GM23338 (cell line): ENCODE measurements around the gene KRT78. TPM values are rescaled to one million over a fixed set of nuclear protein-coding genes. Genes with fewer than 3 reads are reported as not detected.

Experiments used
- ATAC-seq: fragments of 200-7000 bp; cut with Tn5 transposase; 3 replicates; pipeline ENCODE4 v1.9.1; 2020
- DNase-seq: peaks from one replicate; pipeline ENCODE4 v3.0.0-alpha.2; 2015; ENCODE audit warnings: low spot score
- H2AFZ ChIP-seq: fragments of 200-600 bp; sonication (generic); 2 replicates; pipeline ENCODE4 v1.8.0; 2016; ENCODE audit warnings: antibody characterized with exemption, mild to moderate bottlenecking, moderate library complexity
- H3F3A ChIP-seq: fragments of 200-600 bp; sonication (generic); replicated peaks from 2 replicates; pipeline ENCODE4 v1.8.0; 2017; ENCODE audit warnings: antibody characterized with exemption, mixed run types, low read depth
- H3K27ac ChIP-seq: fragments of 200-600 bp; sonication (generic); 2 replicates; pipeline ENCODE4 v1.6.1; 2016; ENCODE audit warnings: low read depth
- H3K27me3 ChIP-seq: fragments of 200-600 bp; sonication (generic); 2 replicates; pipeline ENCODE4 v1.8.0; 2016; ENCODE audit warnings: mild to moderate bottlenecking, mixed run types, moderate library complexity; ENCODE audit not compliant: insufficient read depth
- H3K36me3 ChIP-seq: fragments of 200-600 bp; sonication (generic); 2 replicates; pipeline ENCODE4 v1.8.0; 2016; ENCODE audit warnings: mild to moderate bottlenecking; ENCODE audit not compliant: insufficient read depth
- H3K4me1 ChIP-seq: fragments of 200-600 bp; sonication (generic); 2 replicates; pipeline ENCODE4 v1.8.0; 2016; ENCODE audit warnings: mild to moderate bottlenecking, moderate library complexity; ENCODE audit not compliant: insufficient read depth
- H3K4me2 ChIP-seq: fragments of 200-600 bp; sonication (generic); 2 replicates; pipeline ENCODE4 v1.7.1; 2017; ENCODE audit warnings: mixed run types
- H3K4me3 ChIP-seq: fragments of 200-600 bp; sonication (generic); 2 replicates; pipeline ENCODE4 v1.6.1; 2016; ENCODE audit warnings: mixed run types
- H3K79me2 ChIP-seq: fragments of 200-600 bp; sonication (generic); replicated peaks from 2 replicates; pipeline ENCODE4 v1.8.0; 2017; ENCODE audit warnings: mild to moderate bottlenecking; ENCODE audit not compliant: insufficient read depth
- H3K9me2 ChIP-seq: fragments of 200-600 bp; sonication (generic); 2 replicates; pipeline ENCODE4 v1.8.0; 2017; ENCODE audit not compliant: insufficient read depth
- H4K20me1 ChIP-seq: fragments of 200-600 bp; sonication (generic); replicated peaks from 2 replicates; pipeline ENCODE4 v1.8.0; 2017; ENCODE audit warnings: mild to moderate bottlenecking; ENCODE audit not compliant: insufficient read depth
- H3K27ac Mint-ChIP-seq: 2 replicates; pipeline ENCODE4 v1.8.0; 2020; ENCODE audit warnings: inconsistent platforms, mild to moderate bottlenecking, moderate library complexity, mixed read lengths
- H3K27me3 Mint-ChIP-seq: 3 replicates; pipeline ENCODE4 v1.8.0; 2022; ENCODE audit warnings: low read depth, mild to moderate bottlenecking, moderate library complexity, mixed read lengths, inconsistent platforms; ENCODE audit not compliant: insufficient read depth, poor library complexity
- H3K36me3 Mint-ChIP-seq: 3 replicates; pipeline ENCODE4 v1.8.0; 2021; ENCODE audit warnings: low read depth, mild to moderate bottlenecking, inconsistent platforms, moderate library complexity, mixed read lengths
- H3K4me1 Mint-ChIP-seq: 3 replicates; pipeline ENCODE4 v1.8.0; 2020; ENCODE audit warnings: mild to moderate bottlenecking, inconsistent platforms, mixed read lengths
- H3K4me3 Mint-ChIP-seq: 3 replicates; pipeline ENCODE4 v1.8.0; 2021; ENCODE audit warnings: moderate library complexity, mild to moderate bottlenecking, inconsistent platforms, mixed read lengths
- H3K9me3 Mint-ChIP-seq: 3 replicates; pipeline ENCODE4 v1.8.0; 2020; ENCODE audit warnings: moderate library complexity, mild to moderate bottlenecking, inconsistent platforms, mixed read lengths
- EZH2 ChIP-seq: fragments of 200-600 bp; sonication (generic); IDR thresholded peaks from one replicate; pipeline ENCODE4 v1.8.0; 2017; ENCODE audit warnings: antibody characterized with exemption, mild to moderate bottlenecking, low read depth; ENCODE audit not compliant: unreplicated experiment
- EZH2phosphoT487 ChIP-seq: fragments of 200-600 bp; sonication (generic); IDR thresholded peaks from one replicate; pipeline ENCODE4 v1.8.1; 2018; ENCODE audit warnings: antibody characterized with exemption; ENCODE audit not compliant: unreplicated experiment
- JUNB ChIP-seq: IDR thresholded peaks from one replicate; pipeline ENCODE4 v1.6.1; 2016; ENCODE audit warnings: antibody characterized with exemption; ENCODE audit not compliant: unreplicated experiment
- NANOG ChIP-seq: IDR thresholded peaks from 2 replicates; pipeline ENCODE4 v1.6.1; 2016; ENCODE audit warnings: antibody characterized with exemption, borderline replicate concordance
- POLR2AphosphoS5 ChIP-seq: IDR thresholded peaks from 2 replicates; pipeline ENCODE4 v1.6.1; 2016; ENCODE audit warnings: antibody characterized with exemption, low read depth
- STAT1 ChIP-seq: IDR thresholded peaks from one replicate; pipeline ENCODE4 v1.6.1; 2016; ENCODE audit warnings: antibody characterized with exemption; ENCODE audit not compliant: unreplicated experiment
- ZNF114 ChIP-seq: fragments of 250-450 bp; sonication (Bioruptor Pico); IDR thresholded peaks from 2 replicates; pipeline ENCODE4 v1.5.0; 2020; ENCODE audit warnings: mild to moderate bottlenecking, moderate library complexity
- polyA plus RNA-seq: library from polyadenylated mRNA; unstranded; fragments of >200 nt; fragmentation: Nextera tagmentation; extraction: Ambion mirVana; gene quantifications from 2 replicates; pipeline ENCODE4 v1.2.1, GENCODE V29; 2016
- total RNA-seq: library from RNA; depleted of rRNA; stranded (reverse); fragments of >200 nt; shearing (Covaris generic); gene quantifications from 2 replicates; pipeline ENCODE4 v1.2.3, GENCODE V29; 2014
- TF ChIP-seq, protein P1 (sequence below): fragments of 250-450 bp; sonication (Bioruptor Pico); IDR thresholded peaks from 2 replicates; pipeline ENCODE4 v1.5.0; 2020; ENCODE audit warnings: mild to moderate bottlenecking, moderate library complexity
- TF ChIP-seq, protein P2 (sequence below), 2 experiments: fragments of 200-600 bp in 1 of 2; sonication (generic) in 1 of 2; conservative IDR thresholded peaks; 2 replicates each; pipeline versions ENCODE4 v1.5.1 to v1.6.1; 2016 to 2017; ENCODE audit warnings: antibody characterized with exemption in 2 of 2, low read depth in 2 of 2, mild to moderate bottlenecking in 2 of 2, moderate library complexity in 1 of 2
- TF ChIP-seq, protein P3 (sequence below): IDR thresholded peaks from one replicate; pipeline ENCODE4 v1.6.1; 2018; ENCODE audit warnings: antibody characterized with exemption; ENCODE audit not compliant: unreplicated experiment

KRT78 gene
- total and polyA plus RNA-seq, 2 experiments from 2014 or later: not detected

DNA sequence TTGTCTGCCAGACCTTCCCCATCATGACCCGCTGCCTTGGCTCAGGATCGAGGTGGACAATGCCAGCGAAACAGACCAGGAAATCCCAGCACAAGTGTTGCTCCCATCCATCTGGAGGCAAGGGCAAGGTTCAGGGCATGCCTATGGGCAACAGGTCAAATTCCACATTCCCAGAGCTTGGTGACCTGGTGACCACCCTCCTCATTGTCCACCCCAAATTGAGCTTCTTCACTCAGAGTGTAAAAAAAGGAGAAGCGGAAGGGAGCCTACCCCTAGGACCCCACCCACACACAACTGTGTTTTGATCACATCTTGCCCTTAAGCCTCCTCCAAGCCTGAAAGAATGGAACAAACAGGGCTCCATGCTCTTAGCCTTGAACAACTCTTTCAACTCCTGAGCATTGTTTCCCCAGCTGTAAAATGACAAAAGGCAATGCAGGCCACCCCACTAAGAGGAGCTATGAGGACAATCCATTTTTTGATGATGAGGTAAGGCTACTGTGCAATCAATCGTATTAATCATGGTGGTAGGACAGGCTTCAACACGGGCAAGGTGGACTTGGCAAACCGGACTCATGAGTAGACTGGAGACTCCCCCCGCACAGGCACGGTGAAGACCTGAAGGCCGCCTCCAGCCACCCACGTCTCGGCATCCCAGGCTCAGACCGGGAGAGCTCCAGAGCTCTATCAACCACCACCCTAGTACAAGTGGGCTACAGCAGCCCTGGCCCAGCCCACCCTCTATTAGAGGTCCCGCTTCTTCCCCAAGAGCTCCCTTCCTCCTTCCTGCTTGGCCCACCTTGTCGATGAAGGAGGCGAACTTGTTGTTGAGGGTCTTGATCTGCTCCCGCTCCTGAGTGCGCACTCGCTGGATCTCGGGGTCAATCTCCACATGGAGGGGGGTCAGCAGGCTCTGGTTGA is 15.5 kb downstream of the KRT78 start (continued):
- TF ChIP-seq, protein P1, sequence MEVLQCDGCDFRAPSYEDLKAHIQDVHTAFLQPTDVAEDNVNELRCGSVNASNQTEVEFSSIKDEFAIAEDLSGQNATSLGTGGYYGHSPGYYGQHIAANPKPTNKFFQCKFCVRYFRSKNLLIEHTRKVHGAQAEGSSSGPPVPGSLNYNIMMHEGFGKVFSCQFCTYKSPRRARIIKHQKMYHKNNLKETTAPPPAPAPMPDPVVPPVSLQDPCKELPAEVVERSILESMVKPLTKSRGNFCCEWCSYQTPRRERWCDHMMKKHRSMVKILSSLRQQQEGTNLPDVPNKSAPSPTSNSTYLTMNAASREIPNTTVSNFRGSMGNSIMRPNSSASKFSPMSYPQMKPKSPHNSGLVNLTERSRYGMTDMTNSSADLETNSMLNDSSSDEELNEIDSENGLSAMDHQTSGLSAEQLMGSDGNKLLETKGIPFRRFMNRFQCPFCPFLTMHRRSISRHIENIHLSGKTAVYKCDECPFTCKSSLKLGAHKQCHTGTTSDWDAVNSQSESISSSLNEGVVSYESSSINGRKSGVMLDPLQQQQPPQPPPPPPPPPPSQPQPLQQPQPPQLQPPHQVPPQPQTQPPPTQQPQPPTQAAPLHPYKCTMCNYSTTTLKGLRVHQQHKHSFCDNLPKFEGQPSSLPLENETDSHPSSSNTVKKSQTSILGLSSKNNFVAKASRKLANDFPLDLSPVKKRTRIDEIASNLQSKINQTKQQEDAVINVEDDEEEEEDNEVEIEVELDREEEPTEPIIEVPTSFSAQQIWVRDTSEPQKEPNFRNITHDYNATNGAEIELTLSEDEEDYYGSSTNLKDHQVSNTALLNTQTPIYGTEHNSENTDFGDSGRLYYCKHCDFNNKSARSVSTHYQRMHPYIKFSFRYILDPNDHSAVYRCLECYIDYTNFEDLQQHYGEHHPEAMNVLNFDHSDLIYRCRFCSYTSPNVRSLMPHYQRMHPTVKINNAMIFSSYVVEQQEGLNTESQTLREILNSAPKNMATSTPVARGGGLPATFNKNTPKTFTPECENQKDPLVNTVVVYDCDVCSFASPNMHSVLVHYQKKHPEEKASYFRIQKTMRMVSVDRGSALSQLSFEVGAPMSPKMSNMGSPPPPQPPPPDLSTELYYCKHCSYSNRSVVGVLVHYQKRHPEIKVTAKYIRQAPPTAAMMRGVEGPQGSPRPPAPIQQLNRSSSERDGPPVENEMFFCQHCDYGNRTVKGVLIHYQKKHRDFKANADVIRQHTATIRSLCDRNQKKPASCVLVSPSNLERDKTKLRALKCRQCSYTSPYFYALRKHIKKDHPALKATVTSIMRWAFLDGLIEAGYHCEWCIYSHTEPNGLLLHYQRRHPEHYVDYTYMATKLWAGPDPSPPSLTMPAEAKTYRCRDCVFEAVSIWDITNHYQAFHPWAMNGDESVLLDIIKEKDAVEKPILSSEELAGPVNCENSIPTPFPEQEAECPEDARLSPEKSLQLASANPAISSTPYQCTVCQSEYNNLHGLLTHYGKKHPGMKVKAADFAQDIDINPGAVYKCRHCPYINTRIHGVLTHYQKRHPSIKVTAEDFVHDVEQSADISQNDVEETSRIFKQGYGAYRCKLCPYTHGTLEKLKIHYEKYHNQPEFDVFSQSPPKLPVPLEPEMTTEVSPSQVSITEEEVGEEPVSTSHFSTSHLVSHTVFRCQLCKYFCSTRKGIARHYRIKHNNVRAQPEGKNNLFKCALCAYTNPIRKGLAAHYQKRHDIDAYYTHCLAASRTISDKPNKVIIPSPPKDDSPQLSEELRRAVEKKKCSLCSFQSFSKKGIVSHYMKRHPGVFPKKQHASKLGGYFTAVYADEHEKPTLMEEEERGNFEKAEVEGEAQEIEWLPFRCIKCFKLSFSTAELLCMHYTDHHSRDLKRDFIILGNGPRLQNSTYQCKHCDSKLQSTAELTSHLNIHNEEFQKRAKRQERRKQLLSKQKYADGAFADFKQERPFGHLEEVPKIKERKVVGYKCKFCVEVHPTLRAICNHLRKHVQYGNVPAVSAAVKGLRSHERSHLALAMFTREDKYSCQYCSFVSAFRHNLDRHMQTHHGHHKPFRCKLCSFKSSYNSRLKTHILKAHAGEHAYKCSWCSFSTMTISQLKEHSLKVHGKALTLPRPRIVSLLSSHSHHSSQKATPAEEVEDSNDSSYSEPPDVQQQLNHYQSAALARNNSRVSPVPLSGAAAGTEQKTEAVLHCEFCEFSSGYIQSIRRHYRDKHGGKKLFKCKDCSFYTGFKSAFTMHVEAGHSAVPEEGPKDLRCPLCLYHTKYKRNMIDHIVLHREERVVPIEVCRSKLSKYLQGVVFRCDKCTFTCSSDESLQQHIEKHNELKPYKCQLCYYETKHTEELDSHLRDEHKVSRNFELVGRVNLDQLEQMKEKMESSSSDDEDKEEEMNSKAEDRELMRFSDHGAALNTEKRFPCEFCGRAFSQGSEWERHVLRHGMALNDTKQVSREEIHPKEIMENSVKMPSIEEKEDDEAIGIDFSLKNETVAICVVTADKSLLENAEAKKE (CRISPR knock-in tag): no peak

- no peaks in the 10 kb centered on the region for H3K36me3 ChIP-seq
- H3K27me3 Mint-ChIP-seq: peaks cover 9% of the 10 kb centered on the region
- TF ChIP-seq ZNF114: no peak
- TF ChIP-seq EZH2phosphoT487: no peak
- TF ChIP-seq JUNB: no peak
- TF ChIP-seq, protein P2, sequence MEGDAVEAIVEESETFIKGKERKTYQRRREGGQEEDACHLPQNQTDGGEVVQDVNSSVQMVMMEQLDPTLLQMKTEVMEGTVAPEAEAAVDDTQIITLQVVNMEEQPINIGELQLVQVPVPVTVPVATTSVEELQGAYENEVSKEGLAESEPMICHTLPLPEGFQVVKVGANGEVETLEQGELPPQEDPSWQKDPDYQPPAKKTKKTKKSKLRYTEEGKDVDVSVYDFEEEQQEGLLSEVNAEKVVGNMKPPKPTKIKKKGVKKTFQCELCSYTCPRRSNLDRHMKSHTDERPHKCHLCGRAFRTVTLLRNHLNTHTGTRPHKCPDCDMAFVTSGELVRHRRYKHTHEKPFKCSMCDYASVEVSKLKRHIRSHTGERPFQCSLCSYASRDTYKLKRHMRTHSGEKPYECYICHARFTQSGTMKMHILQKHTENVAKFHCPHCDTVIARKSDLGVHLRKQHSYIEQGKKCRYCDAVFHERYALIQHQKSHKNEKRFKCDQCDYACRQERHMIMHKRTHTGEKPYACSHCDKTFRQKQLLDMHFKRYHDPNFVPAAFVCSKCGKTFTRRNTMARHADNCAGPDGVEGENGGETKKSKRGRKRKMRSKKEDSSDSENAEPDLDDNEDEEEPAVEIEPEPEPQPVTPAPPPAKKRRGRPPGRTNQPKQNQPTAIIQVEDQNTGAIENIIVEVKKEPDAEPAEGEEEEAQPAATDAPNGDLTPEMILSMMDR (conservative IDR thresholded peaks at IDR 0.05; ENCODE audit: low read depth in 2 of 2): no peak
- TF ChIP-seq NANOG: no peak
- no peak for TF ChIP-seq STAT1
- TF ChIP-seq POLR2AphosphoS5: no peak
- TF ChIP-seq EZH2: no peak
- TF ChIP-seq, protein P3, sequence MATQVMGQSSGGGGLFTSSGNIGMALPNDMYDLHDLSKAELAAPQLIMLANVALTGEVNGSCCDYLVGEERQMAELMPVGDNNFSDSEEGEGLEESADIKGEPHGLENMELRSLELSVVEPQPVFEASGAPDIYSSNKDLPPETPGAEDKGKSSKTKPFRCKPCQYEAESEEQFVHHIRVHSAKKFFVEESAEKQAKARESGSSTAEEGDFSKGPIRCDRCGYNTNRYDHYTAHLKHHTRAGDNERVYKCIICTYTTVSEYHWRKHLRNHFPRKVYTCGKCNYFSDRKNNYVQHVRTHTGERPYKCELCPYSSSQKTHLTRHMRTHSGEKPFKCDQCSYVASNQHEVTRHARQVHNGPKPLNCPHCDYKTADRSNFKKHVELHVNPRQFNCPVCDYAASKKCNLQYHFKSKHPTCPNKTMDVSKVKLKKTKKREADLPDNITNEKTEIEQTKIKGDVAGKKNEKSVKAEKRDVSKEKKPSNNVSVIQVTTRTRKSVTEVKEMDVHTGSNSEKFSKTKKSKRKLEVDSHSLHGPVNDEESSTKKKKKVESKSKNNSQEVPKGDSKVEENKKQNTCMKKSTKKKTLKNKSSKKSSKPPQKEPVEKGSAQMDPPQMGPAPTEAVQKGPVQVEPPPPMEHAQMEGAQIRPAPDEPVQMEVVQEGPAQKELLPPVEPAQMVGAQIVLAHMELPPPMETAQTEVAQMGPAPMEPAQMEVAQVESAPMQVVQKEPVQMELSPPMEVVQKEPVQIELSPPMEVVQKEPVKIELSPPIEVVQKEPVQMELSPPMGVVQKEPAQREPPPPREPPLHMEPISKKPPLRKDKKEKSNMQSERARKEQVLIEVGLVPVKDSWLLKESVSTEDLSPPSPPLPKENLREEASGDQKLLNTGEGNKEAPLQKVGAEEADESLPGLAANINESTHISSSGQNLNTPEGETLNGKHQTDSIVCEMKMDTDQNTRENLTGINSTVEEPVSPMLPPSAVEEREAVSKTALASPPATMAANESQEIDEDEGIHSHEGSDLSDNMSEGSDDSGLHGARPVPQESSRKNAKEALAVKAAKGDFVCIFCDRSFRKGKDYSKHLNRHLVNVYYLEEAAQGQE: no peak
Measured at GRCh38 chr12:52832451-52832850, 16.3 kb downstream of the KRT78 start.

More at GRCh38 chr12:52832451-52832850, 16.3 kb downstream of the KRT78 start:
- Mint-ChIP-seq H3K4me3 (no peak overlapping the region), H3K9me3 (no peaks in the 10 kb centered on the region), H3K36me3 (no peaks in the 10 kb centered on the region), H3K27ac (no peak overlapping the region), H3K4me1 (no peaks in the 10 kb centered on the region; the same call in 2 of the 3 replicates)
- DNase-seq: no peak
- Histone ChIP-seq H3K4me1 (no peaks in the 10 kb centered on the region), H3K4me2 (no peak overlapping the region), H4K20me1 (no peaks in the 10 kb centered on the region), H3F3A (no peaks in the 10 kb centered on the region), H2AFZ (no peak overlapping the region), H3K4me3 (no peak overlapping the region), H3K79me2 (no peaks in the 10 kb centered on the region), H3K27me3 (no peaks in the 10 kb centered on the region), H3K9me2 (peaks cover 12% of the 10 kb centered on the region; the same call in 1 of the 2 replicates), H3K27ac (no peak overlapping the region)
- ATAC-seq: no peak
